ENCODE results near the gene SUPT6H. TPM values are rescaled to one million over a fixed set of nuclear protein-coding genes. Genes with fewer than 3 reads are reported as not detected.

SUPT6H gene
- polyA plus RNA-seq, 1 donor from 2014 or later, result 19.0 TPM

- Histone ChIP-seq H3K9me2 (ENCODE audit: insufficient read depth, low read length) (no peaks in the 10 kb centered on the region), H3K9ac (ENCODE audit: low read length) (peak within 1 kb of the TSS; percentile 66), H3F3A (ENCODE audit: insufficient read depth, low read length, poor library complexity, severe bottlenecking) (no peaks in the 10 kb centered on the region), H3K4me2 (ENCODE audit: low read length) (peak within 1 kb of the TSS; percentile 94), H3K4me3 (ENCODE audit: low read length) (peak within 1 kb of the TSS; percentile 93), H2AFZ (ENCODE audit: low read depth, low read length) (peak within 1 kb of the TSS; percentile 95), H4K20me1 (ENCODE audit: insufficient read depth) (no peaks in the 10 kb centered on the region), H3K27me3 (ENCODE audit: insufficient read depth, low read depth, low read length) (peaks cover 4% of the 10 kb centered on the region), H3K79me2 (replicated peaks; ENCODE audit: insufficient read depth, low read length) (no peaks in the 10 kb centered on the region), H3K9me3 (ENCODE audit: low read length) (no peaks in the 10 kb centered on the region), H3K27ac (ENCODE audit: low read length) (peak within 1 kb of the TSS; percentile 58), H3K36me3 (ENCODE audit: insufficient read depth, low read length) (no peaks in the 10 kb centered on the region)
- peak; percentile 70 for TF ChIP-seq POLR2AphosphoS5 (IDR thresholded peaks at IDR 0.05)
- peak; percentile 20 for TF ChIP-seq EP300 (conservative IDR thresholded peaks at IDR 0.05; ENCODE audit: poor library complexity, severe bottlenecking)
- TF ChIP-seq EZH2 (IDR thresholded peaks at IDR 0.05; ENCODE audit: borderline replicate concordance, insufficient read depth, low read length, poor library complexity, severe bottlenecking), result no peak
- no peak for TF ChIP-seq REST (IDR thresholded peaks at IDR 0.05; ENCODE audit: borderline replicate concordance)
- TF ChIP-seq TAF1 (IDR thresholded peaks at IDR 0.05; ENCODE audit: low read depth), result no peak
- peak; percentile 86 for TF ChIP-seq MXI1 (conservative IDR thresholded peaks at IDR 0.05; ENCODE audit: poor library complexity, severe bottlenecking)
- TF ChIP-seq RAD21 (conservative IDR thresholded peaks at IDR 0.05), result no peak
- TF ChIP-seq CTCF (IDR thresholded peaks at IDR 0.05; ENCODE audit: poor library complexity, severe bottlenecking), result no peak
- no peak for TF ChIP-seq SMC3 (conservative IDR thresholded peaks at IDR 0.05; ENCODE audit: poor library complexity)
These were observed 66.6 kb downstream of the SUPT6H start, which contains the start of gene NEK8 for GRCh38 chr17:28728364-28729200. NEK8 (plus strand) TSS chr17:28728788; CDS start chr17:28728814, 26 bp downstream.

- no peaks in the 10 kb centered on the region for H3F3A ChIP-seq (ENCODE audit: insufficient read depth, low read length, poor library complexity, severe bottlenecking)
- no peak overlapping the region for H3K4me2 ChIP-seq (ENCODE audit: low read length)
- H3K27ac ChIP-seq (ENCODE audit: low read length), result no peak overlapping the region
- H2AFZ ChIP-seq (ENCODE audit: low read depth, low read length), result no peak overlapping the region
- peaks cover 4% of the 10 kb centered on the region for H3K27me3 ChIP-seq (ENCODE audit: insufficient read depth, low read depth, low read length)
- H4K20me1 ChIP-seq (ENCODE audit: insufficient read depth), result no peaks in the 10 kb centered on the region
- TF ChIP-seq EZH2 (IDR thresholded peaks at IDR 0.05; ENCODE audit: borderline replicate concordance, insufficient read depth, low read length, poor library complexity, severe bottlenecking) (no peak), EP300 (conservative IDR thresholded peaks at IDR 0.05; ENCODE audit: poor library complexity, severe bottlenecking) (no peak), SMC3 (conservative IDR thresholded peaks at IDR 0.05; ENCODE audit: poor library complexity) (no peak), REST (IDR thresholded peaks at IDR 0.05; ENCODE audit: borderline replicate concordance) (no peak), RAD21 (conservative IDR thresholded peaks at IDR 0.05) (no peak), TAF1 (IDR thresholded peaks at IDR 0.05; ENCODE audit: low read depth) (no peak), MXI1 (conservative IDR thresholded peaks at IDR 0.05; ENCODE audit: poor library complexity, severe bottlenecking) (no peak), POLR2AphosphoS5 (IDR thresholded peaks at IDR 0.05) (no peak), CTCF (IDR thresholded peaks at IDR 0.05; ENCODE audit: poor library complexity, severe bottlenecking) (no peak)
- H3K9ac ChIP-seq (ENCODE audit: low read length), result no peak overlapping the region
- no peaks in the 10 kb centered on the region for H3K79me2 ChIP-seq (replicated peaks; ENCODE audit: insufficient read depth, low read length)
- H3K4me3 ChIP-seq (ENCODE audit: low read length), result no peak overlapping the region
- H3K9me2 ChIP-seq (ENCODE audit: insufficient read depth, low read length), result no peaks in the 10 kb centered on the region
- H3K9me3 ChIP-seq (ENCODE audit: low read length), result no peaks in the 10 kb centered on the region
- no peaks in the 10 kb centered on the region for H3K36me3 ChIP-seq (ENCODE audit: insufficient read depth, low read length)
These were observed 67.9 kb downstream of the SUPT6H start for GRCh38 chr17:28729950-28730330.
